HG03571 (cell line): Measurements from ENCODE around the gene ALB.

Experiments
- ATAC-seq: cut with Tn5 transposase; IDR thresholded peaks from one replicate; pipeline ENCODE4 v1.9.1; 2021; ENCODE audit not compliant: unreplicated experiment

The ALB gene

DNA sequence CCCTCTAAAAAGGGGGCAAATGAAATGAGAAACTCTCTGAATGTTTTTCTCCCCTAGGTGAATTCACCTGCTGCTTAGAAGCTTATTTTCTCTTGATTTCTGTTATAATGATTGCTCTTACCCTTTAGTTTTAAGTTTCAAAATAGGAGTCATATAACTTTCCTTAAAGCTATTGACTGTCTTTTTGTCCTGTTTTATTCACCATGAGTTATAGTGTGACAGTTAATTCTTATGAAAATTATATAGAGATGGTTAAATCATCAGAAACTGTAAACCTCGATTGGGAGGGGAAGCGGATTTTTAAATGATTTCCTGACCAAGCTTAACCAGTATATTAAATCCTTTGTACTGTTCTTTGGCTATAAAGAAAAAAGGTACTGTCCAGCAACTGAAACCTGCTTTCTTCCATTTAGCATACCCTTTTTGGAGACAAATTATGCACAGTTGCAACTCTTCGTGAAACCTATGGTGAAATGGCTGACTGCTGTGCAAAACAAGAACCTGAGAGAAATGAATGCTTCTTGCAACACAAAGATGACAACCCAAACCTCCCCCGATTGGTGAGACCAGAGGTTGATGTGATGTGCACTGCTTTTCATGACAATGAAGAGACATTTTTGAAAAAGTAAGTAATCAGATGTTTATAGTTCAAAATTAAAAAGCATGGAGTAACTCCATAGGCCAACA, 4.2 kb downstream of the ALB start:
- ATAC-seq, result no peak

GRCh38 chr4:73409012-73409862, 5.2 kb downstream of the ALB start:
- no peak for ATAC-seq

DNA sequence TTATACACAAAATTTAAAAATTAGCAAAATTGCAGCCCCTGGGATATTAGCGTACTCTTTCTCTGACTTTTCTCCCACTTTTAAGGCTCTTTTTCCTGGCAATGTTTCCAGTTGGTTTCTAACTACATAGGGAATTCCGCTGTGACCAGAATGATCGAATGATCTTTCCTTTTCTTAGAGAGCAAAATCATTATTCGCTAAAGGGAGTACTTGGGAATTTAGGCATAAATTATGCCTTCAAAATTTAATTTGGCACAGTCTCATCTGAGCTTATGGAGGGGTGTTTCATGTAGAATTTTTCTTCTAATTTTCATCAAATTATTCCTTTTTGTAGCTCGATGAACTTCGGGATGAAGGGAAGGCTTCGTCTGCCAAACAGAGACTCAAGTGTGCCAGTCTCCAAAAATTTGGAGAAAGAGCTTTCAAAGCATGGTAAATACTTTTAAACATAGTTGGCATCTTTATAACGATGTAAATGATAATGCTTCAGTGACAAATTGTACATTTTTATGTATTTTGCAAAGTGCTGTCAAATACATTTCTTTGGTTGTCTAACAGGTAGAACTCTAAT, 6.0 kb downstream of the ALB start:
- no peak for ATAC-seq

DNA sequence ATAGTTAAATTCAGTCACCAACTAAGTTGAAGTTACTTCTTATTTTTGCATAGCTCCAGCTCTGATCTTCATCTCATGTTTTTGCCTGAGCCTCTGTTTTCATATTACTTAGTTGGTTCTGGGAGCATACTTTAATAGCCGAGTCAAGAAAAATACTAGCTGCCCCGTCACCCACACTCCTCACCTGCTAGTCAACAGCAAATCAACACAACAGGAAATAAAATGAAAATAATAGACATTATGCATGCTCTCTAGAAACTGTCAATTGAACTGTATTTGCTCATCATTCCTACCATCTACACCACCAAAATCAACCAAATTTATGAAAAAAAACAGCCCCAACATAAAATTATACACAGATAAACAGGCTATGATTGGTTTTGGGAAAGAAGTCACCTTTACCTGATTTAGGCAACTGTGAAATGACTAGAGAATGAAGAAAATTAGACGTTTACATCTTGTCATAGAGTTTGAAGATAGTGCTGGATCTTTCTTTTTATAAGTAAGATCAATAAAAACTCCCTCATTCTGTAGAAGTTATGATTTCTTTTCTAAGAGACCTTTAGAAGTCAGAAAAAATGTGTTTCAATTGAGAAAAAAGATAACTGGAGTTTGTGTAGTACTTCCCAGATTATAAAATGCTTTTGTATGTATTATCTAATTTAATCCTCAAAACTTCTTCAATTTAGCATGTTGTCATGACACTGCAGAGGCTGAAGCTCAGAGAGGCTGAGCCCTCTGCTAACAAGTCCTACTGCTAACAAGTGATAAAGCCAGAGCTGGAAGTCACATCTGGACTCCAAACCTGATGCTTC, 7.0 kb downstream of the ALB start:
- no peak for ATAC-seq

GRCh38 chr4:73411731-73412414, 7.8 kb downstream of the ALB start:
- no peak for ATAC-seq

DNA sequence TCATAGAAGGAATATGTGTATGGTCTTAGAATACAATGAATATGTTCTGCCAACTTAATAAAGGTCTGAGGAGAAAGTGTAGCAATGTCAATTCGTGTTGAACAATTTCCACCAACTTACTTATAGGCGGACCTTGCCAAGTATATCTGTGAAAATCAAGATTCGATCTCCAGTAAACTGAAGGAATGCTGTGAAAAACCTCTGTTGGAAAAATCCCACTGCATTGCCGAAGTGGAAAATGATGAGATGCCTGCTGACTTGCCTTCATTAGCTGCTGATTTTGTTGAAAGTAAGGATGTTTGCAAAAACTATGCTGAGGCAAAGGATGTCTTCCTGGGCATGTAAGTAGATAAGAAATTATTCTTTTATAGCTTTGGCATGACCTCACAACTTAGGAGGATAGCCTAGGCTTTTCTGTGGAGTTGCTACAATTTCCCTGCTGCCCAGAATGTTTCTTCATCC, 9.2 kb downstream of the ALB start:
- no peak for ATAC-seq

DNA sequence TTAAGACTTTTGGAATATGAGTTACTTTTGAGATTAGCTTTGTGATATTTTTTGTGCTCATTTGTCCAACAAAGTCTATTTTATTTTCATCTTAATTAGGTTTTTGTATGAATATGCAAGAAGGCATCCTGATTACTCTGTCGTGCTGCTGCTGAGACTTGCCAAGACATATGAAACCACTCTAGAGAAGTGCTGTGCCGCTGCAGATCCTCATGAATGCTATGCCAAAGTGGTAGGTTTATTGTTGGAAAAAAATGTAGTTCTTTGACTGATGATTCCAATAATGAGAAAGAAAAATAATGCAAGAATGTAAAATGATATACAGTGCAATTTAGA, 10.8 kb downstream of the ALB start:
- no peak for ATAC-seq

- no peak for ATAC-seq
Measured at GRCh38 chr4:73415807-73416238, 11.7 kb downstream of the ALB start.

- ATAC-seq, result no peak
Measured at GRCh38 chr4:73416423-73417087, 12.5 kb downstream of the ALB start.

DNA sequence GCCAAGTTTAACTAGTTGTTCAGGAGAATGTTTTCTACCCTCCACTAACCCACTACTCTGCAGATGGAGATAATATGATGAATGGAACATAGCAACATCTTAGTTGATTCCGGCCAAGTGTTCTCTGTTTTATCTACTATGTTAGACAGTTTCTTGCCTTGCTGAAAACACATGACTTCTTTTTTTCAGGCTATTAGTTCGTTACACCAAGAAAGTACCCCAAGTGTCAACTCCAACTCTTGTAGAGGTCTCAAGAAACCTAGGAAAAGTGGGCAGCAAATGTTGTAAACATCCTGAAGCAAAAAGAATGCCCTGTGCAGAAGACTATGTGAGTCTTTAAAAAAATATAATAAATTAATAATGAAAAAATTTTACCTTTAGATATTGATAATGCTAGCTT, 13.3 kb downstream of the ALB start:
- ATAC-seq, result no peak

DNA sequence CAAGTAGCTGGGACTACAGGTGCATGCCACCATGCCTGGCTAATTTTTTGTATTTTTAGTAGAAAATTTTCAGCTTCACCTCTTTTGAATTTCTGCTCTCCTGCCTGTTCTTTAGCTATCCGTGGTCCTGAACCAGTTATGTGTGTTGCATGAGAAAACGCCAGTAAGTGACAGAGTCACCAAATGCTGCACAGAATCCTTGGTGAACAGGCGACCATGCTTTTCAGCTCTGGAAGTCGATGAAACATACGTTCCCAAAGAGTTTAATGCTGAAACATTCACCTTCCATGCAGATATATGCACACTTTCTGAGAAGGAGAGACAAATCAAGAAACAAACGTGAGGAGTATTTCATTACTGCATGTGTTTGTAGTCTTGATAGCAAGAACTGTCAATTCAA, 13.9 kb downstream of the ALB start:
- ATAC-seq, result no peak

DNA sequence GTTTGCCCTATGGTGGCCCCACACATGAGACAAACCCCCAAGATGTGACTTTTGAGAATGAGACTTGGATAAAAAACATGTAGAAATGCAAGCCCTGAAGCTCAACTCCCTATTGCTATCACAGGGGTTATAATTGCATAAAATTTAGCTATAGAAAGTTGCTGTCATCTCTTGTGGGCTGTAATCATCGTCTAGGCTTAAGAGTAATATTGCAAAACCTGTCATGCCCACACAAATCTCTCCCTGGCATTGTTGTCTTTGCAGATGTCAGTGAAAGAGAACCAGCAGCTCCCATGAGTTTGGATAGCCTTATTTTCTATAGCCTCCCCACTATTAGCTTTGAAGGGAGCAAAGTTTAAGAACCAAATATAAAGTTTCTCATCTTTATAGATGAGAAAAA, 14.6 kb downstream of the ALB start:
- no peak for ATAC-seq

DNA sequence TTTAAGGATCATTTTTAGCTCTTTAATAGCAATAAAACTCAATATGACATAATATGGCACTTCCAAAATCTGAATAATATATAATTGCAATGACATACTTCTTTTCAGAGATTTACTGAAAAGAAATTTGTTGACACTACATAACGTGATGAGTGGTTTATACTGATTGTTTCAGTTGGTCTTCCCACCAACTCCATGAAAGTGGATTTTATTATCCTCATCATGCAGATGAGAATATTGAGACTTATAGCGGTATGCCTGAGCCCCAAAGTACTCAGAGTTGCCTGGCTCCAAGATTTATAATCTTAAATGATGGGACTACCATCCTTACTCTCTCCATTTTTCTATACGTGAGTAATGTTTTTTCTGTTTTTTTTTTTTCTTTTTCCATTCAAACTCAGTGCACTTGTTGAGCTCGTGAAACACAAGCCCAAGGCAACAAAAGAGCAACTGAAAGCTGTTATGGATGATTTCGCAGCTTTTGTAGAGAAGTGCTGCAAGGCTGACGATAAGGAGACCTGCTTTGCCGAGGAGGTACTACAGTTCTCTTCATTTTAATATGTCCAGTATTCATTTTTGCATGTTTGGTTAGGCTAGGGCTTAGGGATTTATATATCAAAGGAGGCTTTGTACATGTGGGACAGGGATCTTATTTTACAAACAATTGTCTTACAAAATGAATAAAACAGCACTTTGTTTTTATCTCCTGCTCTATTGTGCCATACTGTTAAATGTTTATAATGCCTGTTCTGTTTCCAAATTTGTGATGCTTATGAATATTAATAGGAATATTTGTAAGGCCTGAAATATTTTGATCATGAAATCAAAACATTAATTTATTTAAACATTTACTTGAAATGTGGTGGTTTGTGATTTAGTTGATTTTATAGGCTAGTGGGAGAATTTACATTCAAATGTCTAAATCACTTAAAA, 15.3 kb downstream of the ALB start:
- no peak for ATAC-seq

DNA sequence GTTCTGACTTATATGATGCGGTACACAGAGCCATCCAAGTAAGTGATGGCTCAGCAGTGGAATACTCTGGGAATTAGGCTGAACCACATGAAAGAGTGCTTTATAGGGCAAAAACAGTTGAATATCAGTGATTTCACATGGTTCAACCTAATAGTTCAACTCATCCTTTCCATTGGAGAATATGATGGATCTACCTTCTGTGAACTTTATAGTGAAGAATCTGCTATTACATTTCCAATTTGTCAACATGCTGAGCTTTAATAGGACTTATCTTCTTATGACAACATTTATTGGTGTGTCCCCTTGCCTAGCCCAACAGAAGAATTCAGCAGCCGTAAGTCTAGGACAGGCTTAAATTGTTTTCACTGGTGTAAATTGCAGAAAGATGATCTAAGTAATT, 16.5 kb downstream of the ALB start:
- no peak for ATAC-seq

- ATAC-seq, result no peak
Measured at GRCh38 chr4:73421708-73422457, 17.8 kb downstream of the ALB start.

DNA sequence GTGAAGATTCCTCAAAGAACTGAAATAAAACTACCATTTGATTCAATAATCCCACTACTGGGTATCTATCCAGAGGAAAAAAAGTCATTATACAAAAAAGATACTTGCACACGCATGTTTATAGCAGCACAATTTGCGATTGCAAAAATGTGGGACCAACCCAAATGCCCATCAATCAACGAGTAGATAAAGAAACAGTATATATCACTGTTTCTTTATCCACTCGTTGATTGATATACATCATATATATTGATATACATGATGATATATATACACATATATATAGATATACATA, 18.3 kb downstream of the ALB start:
- ATAC-seq, result no peak

GRCh38 chr4:73423184-73423583, 19.1 kb downstream of the ALB start:
- ATAC-seq, result no peak

GRCh38 chr4:73426666-73427065, 22.6 kb downstream of the ALB start:
- ATAC-seq, result no peak

- ATAC-seq, result no peak
Measured at GRCh38 chr4:73429118-73429517, 25.0 kb downstream of the ALB start.
